ENCODE results near the gene ADSL.

DNA sequence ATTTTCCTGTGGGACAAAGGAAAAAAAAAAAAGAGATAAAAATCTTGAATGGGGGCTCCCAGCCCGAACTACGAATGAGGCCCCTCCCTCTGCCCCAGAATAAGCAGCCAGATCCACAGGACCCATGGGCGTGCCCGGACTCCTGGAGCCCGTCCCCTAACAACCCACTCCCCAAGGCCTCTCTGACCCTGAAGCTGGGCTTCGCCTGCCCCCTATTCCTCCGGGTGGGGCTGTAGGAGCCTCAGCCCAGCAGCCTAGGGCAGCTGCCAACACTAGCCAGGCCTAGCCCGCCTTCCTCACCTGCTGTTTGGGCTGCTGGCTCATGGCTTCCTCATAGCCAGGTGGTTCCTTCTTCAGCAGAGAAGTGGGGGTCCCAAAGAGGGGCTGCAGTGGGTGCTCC is 70.7 kb downstream of the ADSL start:
- TF ChIP-seq, protein P1, sequence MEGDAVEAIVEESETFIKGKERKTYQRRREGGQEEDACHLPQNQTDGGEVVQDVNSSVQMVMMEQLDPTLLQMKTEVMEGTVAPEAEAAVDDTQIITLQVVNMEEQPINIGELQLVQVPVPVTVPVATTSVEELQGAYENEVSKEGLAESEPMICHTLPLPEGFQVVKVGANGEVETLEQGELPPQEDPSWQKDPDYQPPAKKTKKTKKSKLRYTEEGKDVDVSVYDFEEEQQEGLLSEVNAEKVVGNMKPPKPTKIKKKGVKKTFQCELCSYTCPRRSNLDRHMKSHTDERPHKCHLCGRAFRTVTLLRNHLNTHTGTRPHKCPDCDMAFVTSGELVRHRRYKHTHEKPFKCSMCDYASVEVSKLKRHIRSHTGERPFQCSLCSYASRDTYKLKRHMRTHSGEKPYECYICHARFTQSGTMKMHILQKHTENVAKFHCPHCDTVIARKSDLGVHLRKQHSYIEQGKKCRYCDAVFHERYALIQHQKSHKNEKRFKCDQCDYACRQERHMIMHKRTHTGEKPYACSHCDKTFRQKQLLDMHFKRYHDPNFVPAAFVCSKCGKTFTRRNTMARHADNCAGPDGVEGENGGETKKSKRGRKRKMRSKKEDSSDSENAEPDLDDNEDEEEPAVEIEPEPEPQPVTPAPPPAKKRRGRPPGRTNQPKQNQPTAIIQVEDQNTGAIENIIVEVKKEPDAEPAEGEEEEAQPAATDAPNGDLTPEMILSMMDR (IDR thresholded peaks at IDR 0.05) = no peak
- no peak for TF ChIP-seq POLR2A (IDR thresholded peaks at IDR 0.05)
- TF ChIP-seq POLR2AphosphoS5 (IDR thresholded peaks at IDR 0.05) = no peak

Data from suprapubic skin (tissue), 4 donors.